H7 (cell line): Measurements from ENCODE around the gene SFTPB. TPM values are rescaled to one million over a fixed set of nuclear protein-coding genes. Genes with fewer than 3 reads are reported as not detected.
A peak's percentile ranks its signal among the peaks of the same experiment; 100 is the strongest.

Source experiments
- DNase-seq: peaks from one replicate; pipeline ENCODE4 v3.0.0; 2012
- H3K27me3 ChIP-seq: 2 replicates; pipeline ENCODE4 v1.6.0; 2011; ENCODE audit warnings: mild to moderate bottlenecking, low read length; ENCODE audit not compliant: control insufficient read depth, insufficient read depth
- H3K36me3 ChIP-seq: replicated peaks from 2 replicates; pipeline ENCODE4 v1.5.1; 2011; ENCODE audit warnings: low read length; ENCODE audit not compliant: control insufficient read depth, insufficient read depth
- H3K4me3 ChIP-seq: 2 replicates; pipeline ENCODE4 v1.5.1; 2011; ENCODE audit warnings: low read depth, mild to moderate bottlenecking, control low read depth, low read length, moderate library complexity; ENCODE audit not compliant: insufficient read depth
- total RNA-seq: library from RNA; depleted of rRNA; stranded (reverse); fragments of >200 nt; shearing (Covaris generic); gene quantifications from 2 replicates; pipeline ENCODE4 v1.2.3, GENCODE V29; 2014; rRNA removed

Gene SFTPB
- total RNA-seq, 1 experiment from 2014 or later: not detected

DNA sequence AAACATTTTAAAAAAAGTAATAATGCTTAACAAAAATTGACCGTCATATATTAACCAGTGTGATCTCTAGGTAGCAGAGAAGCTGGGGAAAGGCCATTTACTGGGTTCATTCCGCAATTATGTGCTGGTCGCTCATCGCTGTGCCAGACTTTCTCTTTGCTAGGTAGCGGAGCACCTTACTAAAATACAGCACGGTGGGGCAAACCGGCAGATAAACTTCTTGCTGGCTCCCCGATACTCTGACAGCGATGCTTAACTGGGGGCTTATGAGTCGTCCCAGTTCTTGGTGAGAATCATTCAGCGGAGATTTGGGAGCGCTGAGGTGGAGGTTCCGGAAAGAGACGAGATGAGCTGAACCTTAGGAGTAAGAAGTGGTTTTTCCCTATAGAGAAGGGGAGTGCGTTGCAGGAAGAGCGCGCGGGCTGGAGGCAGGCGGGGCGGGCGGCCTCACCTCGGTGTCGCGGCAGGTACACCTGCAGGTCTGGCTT is 56.7 kb downstream of the SFTPB start:
- no peak for DNase-seq
- Histone ChIP-seq H3K4me3 (peak overlapping the region; percentile 91), H3K27me3 (no peaks in the 10 kb centered on the region), H3K36me3 (peaks cover 7% of the 10 kb centered on the region)

Other genes with a start within 250 kb of the SFTPB start
- gene SH2D6, start 249.5 kb downstream of the SFTPB start, total RNA-seq: not detected in 2 replicates
- 57.6 and 98.6 TPM in 2 replicates for gene MAT2A, start 129.0 kb downstream of the SFTPB start, total RNA-seq
- gene GGCX, start 106.7 kb downstream of the SFTPB start, total RNA-seq: 23.3 and 33.0 TPM in 2 replicates
- 17.7 and 33.0 TPM in 2 replicates for gene VAMP8, start 90.6 kb downstream of the SFTPB start, total RNA-seq
- gene VAMP5, start 83.8 kb downstream of the SFTPB start, total RNA-seq: 1.00 and 1.4 TPM in 2 replicates
- 159 and 201 TPM in 2 replicates for gene RNF181, start 72.5 kb downstream of the SFTPB start, total RNA-seq
- 15.7 and 17.9 TPM in 2 replicates for gene TMEM150A, start 65.5 kb downstream of the SFTPB start, total RNA-seq
- gene C2orf68, start 56.1 kb downstream of the SFTPB start, total RNA-seq: 69.8 and 84.4 TPM in 2 replicates
- 98.6 and 103 TPM in 2 replicates for gene USP39, start 52.0 kb downstream of the SFTPB start, total RNA-seq
- gene GNLY, start 26.2 kb upstream of the SFTPB start, total RNA-seq: not detected in 2 replicates
- gene ATOH8, start 85.8 kb upstream of the SFTPB start, total RNA-seq: 0.33 and 1.1 TPM in 2 replicates
- 2.1 and 3.4 TPM in 2 replicates for gene ST3GAL5, start 220.8 kb upstream of the SFTPB start, total RNA-seq